Keratinocyte (primary cell): ENCODE results near the gene ZBTB40.

Experiments used
- EZH2 ChIP-seq: IDR thresholded peaks from one replicate; pipeline ENCODE4 v1.6.1; 2012; ENCODE audit warnings: inconsistent platforms, mild to moderate bottlenecking, low read length, moderate library complexity
- TF ChIP-seq, protein P1 (sequence below), 3 experiments: IDR thresholded peaks in 1 of 3; conservative IDR thresholded peaks in 1 of 3; optimal IDR thresholded peaks in 1 of 3; 2 replicates in 2 of 3; 3 replicates in 1 of 3; pipeline versions ENCODE3 to v1.5.1; 2011; ENCODE audit warnings: low read length in 3 of 3, mild to moderate bottlenecking in 3 of 3, moderate library complexity in 2 of 3, control low read depth in 1 of 3, inconsistent platforms in 1 of 3; ENCODE audit not compliant: insufficient read depth in 2 of 3; ENCODE audit errors: extremely low read depth in 1 of 3

DNA sequence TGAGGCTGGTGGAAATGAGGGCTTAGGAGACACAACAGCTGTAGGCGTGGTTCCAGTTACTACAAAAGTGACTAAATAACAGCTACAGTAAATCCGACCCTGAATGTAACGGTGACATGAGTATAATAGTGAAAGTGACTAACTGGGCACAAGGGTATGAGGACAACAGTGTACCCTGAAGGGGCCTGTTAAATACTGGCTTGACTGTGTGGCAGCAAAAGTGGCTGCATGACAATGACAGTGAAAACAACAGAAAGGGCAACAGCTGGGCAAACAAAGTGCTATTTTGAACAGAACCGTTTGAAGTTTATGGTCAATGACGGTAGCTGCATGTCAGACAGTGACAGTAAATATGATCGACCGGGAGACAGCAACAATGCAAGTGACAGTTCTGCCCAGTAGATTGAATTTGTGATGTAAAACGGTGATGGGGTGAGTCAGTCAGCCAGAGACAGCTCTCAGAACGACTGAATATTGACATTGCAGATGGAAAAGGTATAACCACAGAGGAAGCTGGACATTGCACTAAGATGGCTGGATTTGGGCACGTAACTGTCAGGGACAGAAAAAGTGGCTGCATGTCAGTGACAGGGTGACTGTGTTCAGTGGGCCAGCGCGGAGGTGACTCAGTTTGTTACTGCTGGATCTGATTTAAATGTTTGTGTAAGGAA is 1.2 kb upstream of the ZBTB40 start:
- TF ChIP-seq, protein P1, sequence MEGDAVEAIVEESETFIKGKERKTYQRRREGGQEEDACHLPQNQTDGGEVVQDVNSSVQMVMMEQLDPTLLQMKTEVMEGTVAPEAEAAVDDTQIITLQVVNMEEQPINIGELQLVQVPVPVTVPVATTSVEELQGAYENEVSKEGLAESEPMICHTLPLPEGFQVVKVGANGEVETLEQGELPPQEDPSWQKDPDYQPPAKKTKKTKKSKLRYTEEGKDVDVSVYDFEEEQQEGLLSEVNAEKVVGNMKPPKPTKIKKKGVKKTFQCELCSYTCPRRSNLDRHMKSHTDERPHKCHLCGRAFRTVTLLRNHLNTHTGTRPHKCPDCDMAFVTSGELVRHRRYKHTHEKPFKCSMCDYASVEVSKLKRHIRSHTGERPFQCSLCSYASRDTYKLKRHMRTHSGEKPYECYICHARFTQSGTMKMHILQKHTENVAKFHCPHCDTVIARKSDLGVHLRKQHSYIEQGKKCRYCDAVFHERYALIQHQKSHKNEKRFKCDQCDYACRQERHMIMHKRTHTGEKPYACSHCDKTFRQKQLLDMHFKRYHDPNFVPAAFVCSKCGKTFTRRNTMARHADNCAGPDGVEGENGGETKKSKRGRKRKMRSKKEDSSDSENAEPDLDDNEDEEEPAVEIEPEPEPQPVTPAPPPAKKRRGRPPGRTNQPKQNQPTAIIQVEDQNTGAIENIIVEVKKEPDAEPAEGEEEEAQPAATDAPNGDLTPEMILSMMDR (optimal IDR thresholded peaks at IDR 0.05 in 1 of 3, IDR thresholded peaks at IDR 0.05 in 1 of 3, conservative IDR thresholded peaks at IDR 0.05 in 1 of 3; ENCODE audit: extremely low read depth in 1 of 3, insufficient read depth in 2 of 3, low read length in 3 of 3), result no peak
- no peak for TF ChIP-seq EZH2
